ENCODE results near the gene DAB1.

The DAB1 gene

DNA sequence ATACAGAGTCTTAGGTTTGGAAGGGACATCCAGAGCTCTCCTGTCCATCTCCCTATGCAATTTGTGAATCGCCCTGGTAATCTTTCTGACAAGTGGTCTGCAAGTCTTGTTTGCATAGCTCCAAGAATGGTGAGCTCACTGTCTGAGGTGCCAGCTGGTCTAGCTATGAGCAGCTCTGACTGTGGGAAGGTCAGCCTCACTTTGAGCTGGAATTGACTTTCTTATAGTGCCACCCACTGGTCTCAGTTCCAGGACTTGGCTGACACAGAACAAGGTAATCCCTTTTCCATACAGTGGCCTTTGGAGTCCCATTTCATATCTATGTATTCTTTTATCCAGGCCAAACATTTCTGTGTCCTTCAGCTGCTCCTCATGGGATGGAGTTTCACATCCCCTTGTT is 362.5 kb downstream of the DAB1 start:
- no peak for DNase-seq

DNA sequence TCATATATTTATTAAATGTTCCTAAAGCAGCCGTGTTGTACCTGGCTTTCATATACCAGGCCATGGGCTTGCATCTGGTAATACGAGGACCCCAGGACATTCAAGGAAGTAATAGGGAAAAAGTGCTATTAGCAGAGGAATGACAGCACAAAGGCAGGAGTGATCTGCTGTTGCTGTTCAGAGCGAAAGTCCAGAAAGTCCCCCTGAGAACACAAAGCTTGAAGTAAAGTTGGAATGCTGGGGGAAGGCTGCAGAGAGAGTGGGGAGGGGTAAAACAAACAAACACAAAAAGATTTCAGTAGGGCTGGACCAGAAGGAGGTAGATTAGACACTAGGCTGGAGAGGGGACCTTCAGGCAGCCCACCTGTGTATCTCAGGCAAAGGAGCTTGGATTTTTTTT is 363.4 kb downstream of the DAB1 start:
- no peak for DNase-seq

DNA sequence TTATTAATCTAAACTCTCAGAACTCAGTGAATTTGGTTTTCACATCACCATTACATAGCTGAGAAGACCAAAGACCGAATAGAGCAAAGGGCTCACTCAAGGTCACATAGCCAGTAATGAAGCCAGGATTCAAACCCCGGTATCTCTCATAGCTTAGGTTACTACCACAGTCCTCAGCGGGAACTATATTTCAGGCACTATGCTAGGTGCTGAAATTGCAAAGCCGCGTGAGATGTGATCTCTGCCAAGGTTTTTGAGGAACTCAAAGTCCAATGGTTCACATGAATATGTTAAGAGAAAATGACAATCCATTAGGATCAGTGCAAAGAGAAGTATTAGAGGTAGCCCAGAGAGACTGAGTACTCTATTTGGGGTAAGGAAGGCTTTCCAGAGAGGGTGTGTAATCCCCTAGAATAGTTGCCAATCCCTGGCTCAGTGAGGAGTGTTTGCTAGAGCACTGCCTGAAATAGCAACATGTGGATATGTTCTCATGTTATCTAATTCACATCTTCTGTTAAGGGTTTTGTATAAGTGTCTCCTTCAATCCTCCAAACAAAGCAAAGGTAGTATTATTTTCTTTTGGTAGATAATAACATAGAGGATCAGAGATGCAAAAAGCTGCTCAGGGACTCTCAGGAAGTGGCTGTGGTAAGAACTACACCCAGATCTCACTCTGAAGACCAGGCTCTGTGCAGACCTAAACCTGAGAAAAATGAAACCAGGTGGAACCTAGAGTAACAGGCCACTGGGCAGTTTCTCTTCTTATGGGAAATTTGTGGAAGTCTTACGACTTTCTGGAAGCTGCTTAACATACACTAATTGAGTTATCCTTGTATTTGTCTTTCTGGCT is 365.0 kb downstream of the DAB1 start:
- no peak for DNase-seq

DNA sequence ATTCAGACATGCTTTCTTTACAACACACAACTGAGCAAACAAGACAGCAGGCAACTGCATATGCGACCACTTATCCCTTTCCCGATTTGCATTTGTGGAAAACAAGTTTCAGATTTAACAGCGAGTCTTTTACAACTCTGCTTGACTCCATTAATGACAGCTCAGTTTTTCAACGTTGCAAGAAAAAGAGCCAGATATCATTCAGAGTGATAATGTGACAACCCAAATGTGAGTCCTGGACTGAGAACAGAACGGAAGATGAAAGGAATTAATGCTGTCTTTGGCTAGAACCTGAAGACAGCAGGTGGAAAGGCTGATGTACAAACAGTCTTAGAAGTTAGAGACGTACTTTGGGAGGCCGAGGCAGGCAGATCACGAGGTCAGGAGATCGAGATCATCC is 375.0 kb downstream of the DAB1 start:
- DNase-seq, result no peak

DNA sequence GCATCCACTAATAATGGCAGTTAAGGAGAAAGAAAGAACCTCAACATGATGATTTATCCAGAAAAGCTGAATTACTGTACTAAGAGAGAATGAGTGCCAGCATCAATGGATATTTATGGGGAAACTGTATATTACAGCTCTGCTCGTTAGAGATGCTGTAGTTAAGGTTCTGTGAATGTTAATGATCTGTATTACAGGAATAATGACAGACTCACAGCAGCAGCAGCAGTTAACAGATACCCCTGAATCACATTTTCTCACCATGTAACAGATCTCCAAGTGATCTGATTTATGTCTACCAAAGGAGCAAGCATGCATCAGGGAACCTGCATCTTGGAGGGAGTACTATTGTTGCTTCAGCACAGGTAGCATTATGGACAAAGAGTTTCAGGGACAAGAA is 377.4 kb downstream of the DAB1 start:
- no peak for DNase-seq

DNA sequence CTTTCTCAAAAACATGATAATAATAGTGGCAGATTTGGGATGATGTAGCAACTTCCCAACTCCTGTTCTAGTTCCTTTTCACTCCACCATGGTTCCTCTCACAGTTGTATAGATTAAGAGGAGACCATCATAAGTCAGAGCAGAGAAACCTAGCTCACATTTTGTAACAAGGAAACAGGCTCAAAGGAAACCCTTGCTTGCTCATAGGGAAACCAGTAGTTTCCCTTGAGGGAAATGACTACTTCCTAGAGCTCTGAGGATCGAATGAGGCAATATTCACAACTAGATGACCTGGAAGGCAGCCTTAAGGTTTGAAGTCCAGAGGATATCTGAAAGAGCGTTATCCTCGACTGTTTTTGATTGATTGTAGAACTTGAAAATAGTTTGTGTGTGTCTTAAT is 382.0 kb downstream of the DAB1 start:
- DNase-seq, result no peak

DNA sequence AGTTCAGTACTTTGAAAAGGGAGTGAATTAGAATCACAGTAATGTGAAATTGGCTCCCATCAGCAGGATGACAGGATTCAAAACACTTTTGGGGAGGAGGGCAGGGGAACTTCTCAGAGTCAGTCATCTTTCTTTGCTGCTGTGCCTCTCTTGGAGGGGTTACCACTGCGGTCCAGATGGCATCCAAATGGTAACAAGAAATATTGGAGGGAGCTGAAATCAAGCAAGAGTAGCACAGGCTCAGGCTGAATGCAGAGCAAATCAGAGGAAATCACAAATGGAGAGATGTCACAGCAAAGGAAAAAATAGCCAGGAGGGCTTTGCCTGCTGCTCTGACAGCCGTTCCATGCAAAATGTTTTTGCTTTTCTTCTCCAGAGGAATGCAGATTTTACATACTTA is 383.0 kb downstream of the DAB1 start:
- DNase-seq, result no peak

DNA sequence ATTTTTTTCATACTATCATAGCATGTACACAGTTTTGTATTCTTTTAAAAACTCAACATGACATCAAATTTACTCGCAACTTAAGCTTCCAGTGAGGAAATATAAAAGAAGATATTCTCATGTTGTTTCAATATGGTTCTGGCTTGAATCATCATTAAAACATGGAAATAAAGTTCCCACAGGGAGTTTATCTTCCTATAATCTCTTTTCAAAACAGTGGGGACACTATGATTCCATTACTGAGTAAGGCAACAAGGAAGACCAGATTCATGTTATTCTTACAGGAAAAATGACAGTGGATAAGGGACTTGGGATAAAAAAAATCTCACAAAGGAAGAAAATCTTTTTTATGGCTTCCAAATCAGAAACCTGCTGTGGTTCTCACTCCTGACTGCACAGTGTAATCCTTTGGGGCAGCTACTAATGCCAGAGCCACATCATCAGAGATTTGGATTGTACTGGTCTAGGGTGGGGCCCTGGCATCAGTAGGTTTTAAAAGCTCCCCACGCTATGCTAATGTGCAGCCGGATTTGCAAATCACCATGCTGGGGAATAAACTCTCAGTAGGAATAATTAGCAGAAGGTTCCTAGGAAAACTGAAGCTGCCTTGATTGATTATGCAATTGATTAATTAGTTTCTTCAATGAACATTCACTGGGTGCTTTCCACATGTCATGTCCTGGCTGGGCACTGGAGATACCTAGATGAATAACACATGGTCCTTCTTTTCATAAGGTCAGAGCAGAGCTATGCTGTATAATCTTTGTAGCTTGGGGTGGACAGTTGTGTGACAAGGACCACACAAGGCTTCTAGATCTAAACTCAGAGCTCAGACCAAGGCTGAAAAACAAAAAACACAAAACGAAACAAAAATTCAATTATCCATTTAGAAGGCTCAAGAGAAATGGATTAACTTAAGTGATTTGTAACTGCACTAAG is 386.9 kb downstream of the DAB1 start:
- no peak for DNase-seq

DNA sequence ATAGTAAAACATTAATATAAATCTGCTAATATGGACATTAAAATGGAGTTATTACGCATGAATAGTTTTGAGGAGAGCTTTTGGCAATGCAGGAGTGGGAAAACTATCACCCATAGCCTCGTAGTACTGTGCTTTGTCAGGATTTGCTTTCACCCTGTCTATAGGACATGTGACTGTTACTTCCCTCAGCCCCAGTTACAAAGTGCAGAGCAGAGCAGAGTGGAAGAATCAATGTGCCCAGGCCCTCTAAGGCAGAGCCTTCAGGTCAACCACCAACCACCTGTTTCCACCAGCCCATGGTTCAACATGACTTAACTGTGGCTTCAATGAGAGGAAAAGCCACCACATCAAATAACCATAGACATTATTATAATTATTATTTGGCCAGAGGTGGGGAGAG is 389.1 kb downstream of the DAB1 start:
- DNase-seq, result no peak

DNA sequence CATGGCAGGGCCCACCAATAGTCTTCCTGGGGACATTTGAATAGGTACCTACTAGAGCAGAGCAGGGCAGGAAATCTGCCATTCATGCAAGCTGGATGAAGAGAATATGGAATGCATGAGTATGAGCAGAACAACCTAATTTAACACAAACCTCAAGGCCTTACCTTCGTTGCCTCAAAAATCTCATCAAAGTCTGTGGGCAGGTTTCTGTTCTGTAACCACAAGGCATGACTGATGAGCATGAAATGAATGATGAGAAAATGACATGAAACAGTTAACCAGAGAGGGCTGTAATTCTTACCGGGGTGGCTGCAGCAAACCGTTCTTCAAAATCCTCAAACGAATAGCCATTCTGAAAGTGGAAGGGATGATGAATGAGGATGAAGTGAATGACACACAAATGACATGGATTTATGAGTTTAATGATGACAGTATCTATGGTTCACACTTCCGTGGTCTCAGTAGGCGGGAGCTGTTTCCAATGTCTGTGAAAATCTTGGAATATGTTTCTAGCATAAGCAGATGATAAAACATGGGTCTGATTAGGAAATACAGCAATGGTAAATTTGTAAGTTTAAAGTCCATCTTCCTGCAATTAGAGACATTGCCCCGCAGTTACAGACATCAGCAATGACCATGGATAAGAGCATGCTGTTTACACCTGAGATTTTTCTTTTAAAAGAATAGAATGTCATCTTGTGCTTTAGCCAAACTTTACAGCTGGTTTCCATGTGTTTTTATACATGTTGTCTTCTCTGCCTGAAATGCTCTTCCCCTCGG is 390.4 kb downstream of the DAB1 start:
- DNase-seq, result no peak

DNA sequence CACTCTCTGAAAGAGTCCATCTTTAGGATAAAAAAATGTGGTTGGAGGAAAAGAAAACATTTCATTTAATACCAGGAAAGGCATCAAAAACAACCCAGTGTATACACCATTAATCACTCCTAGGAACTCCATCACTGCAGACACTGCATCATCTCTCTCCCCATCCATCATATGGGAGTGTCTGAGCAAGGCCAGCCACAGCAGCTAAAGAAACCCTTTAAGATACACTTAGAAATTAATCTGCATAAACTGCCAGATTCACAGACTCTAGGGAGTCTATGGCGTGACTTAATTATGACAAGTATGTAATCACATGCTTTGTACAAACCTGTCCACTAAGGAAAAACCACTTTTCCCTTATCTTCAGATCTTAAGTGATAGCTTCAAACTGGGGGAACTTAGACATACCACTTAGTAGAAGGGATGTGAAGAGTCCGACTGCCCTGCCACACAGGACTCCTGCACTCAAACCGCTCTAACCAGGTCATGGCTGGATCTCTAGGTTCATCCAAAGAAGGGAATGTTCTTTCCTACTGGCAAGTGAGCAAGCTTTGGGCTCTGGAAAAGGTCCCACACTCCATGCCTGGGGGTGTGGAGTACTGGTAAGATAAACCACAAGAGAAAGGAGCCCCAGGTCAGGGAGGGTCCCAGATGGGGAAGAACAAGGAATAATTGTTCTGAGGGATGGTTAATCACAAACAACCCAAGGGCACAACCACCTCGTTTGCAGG is 397.1 kb downstream of the DAB1 start:
- no peak for DNase-seq

DNA sequence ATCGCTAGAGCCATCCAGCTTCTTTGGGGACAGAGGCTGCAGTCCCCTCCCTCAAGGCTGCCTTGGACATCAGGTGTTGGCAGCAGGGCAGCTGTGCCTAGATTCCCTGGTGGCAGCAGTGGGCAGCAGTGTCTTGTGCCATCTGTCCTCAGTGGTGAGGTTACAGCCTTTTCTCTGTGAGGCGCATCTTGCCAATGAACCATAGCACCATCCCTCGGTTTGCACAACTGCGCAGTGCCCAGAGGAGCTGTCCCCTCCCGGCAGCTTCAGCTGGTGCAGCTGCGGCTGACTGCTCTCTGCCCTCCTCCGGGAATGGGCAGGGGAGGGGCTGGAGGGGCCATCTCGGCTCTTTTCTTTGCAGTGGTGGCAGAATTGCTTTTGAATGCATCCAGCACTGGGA is 399.0 kb downstream of the DAB1 start:
- no peak for DNase-seq

DNA sequence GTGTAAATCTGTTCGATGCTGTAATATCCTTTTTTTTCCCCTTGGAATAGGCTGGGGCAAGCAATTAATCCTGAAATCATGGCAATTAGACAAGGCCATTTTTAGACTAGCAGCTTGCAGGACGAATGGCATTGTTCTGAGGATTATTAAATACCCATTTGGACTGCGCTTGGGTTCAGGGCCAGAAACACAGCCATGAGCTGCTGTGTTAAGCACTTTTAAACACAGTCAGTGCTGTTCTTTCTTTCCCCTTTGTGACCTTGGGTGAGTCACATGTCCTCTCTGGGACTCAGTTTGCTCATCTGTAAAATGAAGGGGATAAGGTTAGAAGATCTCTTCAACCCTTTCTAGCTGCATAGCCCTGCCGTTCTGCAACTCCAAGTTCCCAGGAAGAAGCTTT is 399.4 kb downstream of the DAB1 start:
- DNase-seq, result no peak

DNA sequence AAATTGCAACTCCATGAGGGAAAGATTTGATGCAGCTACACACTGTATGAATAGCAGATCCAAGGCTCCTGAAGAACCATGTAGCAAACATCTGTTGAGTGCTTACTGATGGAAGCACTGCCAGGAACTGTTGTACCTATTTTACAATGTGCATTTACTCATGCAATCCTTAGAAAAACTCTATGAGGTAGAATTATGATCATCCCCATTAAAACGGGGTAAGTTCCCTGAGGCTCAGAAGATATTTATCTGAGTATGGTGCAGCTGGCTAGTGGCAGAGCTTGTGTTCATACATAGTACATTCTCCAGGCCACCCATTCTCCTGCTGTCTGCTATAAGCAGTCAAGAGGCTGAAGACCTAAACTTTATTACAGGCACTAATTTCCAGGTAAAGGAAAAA is 403.6 kb downstream of the DAB1 start:
- DNase-seq, result no peak

DNA sequence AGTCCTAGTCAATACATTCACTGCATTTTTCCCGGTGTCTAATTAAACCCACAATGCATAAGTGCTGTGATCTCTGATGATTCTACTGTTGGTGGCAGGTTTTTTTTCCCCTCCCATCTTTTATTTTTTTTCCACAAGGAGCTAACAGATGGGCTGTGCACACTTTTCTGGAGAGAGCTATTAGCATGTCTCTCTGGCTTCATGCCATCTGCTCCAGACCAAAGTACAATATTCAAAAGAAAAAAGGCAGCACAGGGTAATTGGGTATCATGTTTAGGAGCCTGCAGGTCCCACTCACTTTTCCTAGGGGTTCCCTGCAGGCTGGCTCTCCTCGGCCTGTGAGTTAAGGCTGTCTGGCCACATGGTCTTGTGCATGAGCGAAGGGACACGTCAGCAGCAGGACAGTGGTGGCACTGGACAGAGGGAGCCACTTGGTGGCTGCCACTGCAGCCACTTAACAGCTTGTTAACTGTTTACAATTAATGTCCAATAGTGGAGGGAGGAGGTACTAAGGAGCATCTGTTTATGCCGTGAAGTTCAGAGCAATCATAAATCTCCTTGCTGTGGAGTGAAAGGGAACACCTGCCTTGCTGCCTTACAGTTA is 404.5 kb downstream of the DAB1 start:
- DNase-seq, result no peak

DNA sequence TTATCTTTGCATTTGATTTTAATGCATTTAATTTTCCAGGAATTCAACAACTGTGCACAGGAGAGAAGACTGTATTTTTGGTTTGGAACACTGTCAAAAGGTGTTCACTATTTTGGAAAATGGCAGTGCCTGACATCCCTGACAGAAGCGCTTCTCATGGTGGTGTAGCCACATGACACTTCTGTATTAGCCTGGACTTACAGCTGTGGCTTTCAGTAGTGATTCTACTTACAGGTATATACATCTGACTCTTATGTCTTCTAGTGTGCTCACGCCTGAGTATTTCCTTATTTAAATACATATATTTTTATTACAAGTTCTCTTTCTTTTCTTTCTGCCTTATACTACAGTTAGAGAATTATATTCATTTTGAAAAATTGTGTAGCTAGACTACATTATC is 405.7 kb downstream of the DAB1 start:
- DNase-seq, result no peak

DNA sequence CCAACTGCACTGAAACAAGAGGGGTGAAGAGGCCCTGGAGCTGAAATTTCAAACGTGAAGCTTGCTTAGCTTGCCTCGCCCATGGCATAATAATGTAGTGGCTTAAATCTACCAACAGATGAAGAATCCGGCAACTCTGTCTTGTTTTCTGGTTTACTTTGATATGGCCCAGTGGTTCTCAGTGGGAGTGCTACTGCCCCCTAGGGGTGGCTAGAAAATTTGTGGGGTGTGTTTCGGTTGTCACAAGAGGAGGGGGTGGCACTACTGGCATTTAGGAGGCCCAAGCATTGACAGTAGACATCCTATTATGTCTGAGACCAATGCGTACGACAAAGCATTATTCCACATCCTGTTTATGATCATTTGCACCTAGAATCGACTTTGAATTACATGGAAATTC is 406.1 kb downstream of the DAB1 start:
- DNase-seq, result no peak

DNA sequence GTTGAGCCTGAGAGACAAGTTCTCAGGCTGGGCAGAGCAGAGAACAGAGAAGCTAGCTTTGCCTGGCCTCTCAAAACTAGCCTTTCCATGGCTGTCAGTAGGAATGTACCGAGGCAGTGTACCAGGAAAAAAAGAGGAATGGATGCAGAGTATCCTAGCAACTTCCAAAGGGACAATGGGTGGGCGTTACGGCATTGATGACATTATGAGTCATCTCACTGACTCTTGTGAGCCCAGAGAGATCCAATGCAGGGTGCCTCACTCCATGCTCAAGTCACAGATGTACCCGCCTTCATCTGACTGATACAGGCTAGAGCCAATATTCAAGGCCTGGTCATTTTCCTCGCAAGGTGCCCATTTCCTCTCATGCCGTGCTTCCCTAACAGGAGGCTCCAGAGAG is 406.7 kb downstream of the DAB1 start:
- DNase-seq, result no peak

DNA sequence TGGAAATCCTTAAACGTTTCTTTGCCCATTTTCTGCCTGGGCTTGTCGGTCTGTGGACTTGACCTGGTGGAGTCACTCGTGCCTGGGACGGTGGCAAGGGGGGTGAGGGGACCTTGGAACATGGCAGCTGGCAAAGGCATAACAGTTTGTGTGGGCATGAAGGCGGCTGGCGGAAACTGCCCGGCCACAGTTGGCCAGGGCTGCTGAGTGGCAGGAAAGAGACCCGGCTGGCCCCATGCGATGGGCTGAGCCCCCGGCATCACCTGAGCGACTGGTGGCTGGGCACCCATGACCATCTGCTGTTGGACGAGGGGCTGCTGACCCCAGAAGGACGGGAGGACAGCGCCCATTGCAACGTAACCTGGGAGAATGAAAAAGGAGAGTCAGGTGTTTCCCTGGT is 408.8 kb downstream of the DAB1 start:
- no peak for DNase-seq

DNA sequence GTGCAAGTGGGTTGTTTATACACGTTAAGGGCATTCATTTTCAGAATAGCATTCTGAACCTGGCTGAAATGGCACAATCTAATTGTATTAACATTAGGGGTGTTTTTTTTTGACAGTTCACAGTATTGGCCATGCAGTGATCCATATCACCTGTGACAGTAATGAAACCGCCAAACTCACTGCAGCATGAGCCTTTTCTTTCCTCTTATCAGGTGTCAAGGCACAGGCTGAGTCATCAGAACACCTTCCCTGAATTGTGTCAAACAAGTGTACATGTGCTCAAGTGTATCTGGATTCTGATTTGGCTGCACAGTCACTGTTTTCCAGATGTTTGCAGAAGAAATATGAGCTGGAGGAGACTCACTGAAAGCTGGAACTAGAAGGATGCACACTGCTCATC is 410.3 kb downstream of the DAB1 start:
- DNase-seq, result no peak

DNA sequence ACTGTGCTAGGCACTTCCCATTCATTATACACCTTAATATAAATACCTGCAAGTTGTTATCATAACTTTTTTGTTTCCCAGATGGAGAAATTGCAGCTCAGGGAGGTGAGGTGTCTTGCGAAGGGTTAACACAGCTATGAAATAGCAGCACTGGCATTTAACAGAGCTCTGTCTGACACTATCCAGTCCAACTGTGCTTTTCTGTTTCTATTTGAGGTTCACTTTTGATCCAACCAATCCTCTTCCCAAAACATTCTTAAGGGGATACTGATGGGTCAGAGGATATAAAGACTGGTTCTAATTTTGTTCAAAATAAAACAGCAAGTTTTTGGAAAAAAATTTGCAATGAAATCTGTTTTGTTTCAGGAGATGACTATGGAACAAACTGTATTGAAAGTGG is 411.5 kb downstream of the DAB1 start:
- DNase-seq, result no peak

DNA sequence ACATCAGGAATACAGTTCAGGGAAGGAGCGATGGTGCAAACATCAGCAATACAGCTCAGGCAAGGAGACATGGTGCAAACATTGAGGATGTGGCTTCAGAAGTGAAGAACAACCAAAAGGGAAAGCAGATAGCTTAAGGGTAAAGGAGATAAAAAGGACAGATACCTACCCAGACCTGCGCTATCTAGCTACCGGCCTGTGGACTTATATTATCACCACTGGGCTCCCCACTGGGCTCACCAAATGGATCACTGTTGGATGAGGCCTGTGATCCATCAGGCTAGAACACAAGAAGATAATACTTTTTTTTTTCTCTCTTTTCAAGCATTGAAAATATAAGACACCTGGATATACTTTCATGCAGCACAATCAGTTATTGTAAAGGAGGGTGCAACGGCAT is 413.3 kb downstream of the DAB1 start:
- DNase-seq, result no peak
